MV-4-11 (cell line): ENCODE results near the gene SERPIND1.

Experiments used
- DNase-seq: peaks from one replicate; lab custom pipeline; 2025; lab: John Stamatoyannopoulos, UW

Gene SERPIND1

DNA sequence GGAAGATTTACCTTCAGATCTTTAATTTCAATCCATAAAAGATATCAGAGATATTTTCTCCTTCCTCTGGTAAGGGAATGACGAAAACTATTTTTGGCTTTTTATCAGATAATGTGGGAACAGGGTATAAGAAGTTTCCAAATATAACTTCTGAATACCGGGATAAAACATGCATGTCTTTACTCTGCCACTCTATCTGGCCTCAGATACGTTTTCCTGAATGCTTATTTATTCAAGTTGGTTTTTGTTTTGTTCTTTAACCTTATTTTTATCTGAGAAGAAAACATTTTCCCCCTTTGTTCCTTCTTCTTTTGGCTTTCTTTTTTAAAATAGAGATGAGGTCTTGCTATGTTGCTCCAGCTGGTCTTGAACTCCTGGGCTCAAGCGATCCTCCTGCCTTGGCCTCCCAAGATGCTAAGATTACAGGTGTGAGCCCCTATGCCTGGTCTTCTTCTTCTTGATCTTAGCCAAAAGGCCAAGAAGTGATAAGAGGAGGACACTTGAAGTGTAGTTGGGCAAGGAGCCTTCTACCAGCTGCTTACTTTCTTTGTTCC is 1.5 kb downstream of the SERPIND1 start:
- no peak for DNase-seq

DNA sequence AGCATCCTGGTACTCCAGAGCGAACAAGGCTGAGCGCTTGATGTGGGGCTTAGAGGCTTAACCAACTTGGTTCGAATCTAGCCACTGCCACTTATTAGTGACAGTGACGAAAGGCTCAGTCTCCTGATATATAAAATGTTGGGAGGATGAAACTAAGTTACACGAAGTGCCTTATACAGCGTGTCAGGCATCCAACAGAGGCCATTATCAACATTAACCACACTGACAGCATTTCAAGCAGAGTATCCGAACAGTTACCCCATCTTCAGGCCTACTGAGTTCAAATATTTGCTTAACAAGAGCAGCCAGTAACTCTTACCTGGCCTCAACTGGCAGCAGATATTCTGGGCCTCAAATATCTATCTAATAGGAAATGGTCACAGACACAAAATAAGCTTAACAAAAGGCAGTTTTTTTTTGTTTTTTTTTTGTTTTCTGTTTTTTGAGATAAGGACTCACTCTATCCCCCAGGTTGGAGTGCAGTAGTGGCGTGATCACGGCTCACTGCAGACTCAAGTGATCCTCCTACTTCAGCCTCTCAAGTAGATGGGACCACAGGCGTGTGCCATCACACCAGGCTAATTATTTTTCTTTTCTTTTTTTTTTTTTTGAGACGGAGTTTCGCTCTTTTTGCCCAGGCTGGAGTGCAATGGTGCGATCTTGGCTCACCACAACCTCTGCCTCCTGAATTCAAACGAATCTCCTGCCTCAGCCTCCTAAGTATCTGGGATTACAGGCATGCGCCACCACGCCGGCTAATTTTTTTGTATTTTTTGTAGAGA is 2.9 kb downstream of the SERPIND1 start:
- DNase-seq, result no peak

DNA sequence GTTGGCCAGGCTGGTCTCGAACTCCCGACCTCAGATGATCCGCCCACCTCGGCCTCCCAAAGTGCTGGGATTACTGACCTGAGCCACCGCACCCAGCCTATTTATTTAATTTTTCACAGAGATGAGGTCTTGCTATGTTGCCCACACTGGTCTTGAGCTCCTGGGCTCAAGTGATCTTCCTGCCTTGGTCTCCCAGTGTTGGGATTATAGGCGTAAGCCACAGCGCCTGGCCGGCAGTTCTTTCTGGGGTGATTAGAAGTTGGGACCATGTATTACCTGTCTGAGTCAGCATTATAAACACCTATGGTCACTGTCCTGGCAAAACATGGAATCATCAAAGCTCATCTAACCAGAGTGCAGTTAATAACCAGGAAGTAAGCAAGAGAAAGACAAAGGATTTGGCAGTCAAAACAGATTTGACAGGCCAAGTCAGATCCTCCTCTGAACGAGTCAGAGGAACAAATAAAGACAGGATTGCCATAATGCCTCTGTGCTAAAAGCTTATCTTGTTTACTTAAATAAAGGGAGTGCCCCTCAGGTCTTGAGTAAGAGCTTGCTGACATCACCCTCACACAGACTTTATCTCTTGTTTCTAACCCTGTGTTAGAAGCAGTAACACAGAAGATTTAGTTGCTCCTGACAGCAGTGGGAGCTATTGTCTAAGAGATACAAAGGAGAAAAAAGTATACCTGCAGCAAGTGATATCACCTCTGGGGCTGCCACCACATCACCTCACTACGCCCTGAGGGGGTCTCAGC is 3.7 kb downstream of the SERPIND1 start:
- DNase-seq, result peak; percentile 72

DNA sequence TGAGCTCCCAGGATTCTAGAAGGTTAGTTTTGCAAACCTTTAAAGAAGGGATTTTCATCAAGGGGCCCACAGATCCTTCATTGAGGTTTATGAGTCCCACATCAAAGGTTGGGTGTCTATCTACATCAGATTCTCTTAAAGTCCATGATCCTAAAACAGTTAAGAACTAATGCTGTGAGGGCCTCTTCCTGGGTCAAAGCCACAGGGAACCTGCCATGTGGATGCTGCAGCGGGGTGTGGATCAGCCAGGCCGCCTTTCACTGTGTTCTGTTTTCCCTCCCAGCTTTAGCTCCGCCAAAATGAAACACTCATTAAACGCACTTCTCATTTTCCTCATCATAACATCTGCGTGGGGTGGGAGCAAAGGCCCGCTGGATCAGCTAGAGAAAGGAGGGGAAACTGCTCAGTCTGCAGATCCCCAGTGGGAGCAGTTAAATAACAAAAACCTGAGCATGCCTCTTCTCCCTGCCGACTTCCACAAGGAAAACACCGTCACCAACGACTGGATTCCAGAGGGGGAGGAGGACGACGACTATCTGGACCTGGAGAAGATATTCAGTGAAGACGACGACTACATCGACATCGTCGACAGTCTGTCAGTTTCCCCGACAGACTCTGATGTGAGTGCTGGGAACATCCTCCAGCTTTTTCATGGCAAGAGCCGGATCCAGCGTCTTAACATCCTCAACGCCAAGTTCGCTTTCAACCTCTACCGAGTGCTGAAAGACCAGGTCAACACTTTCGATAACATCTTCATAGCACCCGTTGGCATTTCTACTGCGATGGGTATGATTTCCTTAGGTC is 5.3 kb downstream of the SERPIND1 start:
- DNase-seq, result no peak

DNA sequence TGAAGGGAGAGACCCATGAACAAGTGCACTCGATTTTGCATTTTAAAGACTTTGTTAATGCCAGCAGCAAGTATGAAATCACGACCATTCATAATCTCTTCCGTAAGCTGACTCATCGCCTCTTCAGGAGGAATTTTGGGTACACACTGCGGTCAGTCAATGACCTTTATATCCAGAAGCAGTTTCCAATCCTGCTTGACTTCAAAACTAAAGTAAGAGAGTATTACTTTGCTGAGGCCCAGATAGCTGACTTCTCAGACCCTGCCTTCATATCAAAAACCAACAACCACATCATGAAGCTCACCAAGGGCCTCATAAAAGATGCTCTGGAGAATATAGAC is 5.9 kb downstream of the SERPIND1 start:
- DNase-seq, result no peak

DNA sequence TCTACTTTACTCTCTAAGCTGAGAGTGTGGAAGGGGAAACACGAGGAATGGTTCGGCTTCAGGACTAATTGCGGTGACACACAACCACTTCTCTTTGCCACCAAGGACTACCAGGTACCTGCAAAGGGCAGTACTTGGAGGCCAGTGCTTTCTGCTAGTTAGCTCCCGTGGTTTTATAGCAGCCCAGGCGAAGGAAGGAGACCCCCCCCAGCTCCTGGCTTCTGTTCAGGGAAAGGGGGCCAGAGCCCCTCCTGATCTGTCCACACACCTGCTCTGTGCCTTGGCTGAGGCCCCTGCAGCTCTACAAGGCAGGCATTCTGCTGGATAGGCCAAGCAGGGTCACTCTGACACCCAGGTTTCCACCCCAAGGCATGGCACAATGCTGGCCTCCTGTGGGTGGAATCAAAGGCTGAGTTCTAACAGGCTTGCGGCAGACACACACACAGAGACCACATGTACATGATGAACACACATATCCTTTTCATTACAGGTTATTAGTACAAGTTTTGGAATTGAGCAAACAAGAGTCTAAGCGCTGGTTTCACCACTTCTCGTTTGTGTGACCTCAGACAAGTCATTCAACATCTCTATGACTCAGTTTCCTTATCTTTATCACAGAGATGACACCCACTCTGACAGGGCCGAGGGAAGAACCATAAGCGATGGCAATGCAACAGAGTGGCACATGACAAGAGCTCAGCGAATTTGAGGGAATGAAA is 7.5 kb downstream of the SERPIND1 start:
- DNase-seq, result peak; percentile 51

DNA sequence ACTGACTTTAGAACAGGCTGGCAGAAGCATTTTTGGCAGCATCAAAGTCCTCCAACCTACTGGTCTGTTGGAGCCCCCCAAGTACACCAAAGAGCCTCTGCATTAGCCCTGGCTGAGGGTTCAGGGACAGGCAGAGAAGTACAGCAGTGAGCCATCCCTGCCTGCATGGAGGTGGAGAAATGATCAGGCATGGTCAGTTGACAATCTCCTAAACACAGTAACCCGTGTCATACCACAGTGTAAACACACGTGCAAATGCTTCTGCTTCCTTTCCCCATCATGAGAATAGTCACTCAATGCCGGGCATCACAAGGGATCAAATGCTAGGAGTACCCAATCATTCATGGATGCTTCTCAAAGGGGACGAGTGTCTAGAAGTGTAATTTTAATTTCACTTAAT is 8.2 kb downstream of the SERPIND1 start:
- DNase-seq, result no peak

DNA sequence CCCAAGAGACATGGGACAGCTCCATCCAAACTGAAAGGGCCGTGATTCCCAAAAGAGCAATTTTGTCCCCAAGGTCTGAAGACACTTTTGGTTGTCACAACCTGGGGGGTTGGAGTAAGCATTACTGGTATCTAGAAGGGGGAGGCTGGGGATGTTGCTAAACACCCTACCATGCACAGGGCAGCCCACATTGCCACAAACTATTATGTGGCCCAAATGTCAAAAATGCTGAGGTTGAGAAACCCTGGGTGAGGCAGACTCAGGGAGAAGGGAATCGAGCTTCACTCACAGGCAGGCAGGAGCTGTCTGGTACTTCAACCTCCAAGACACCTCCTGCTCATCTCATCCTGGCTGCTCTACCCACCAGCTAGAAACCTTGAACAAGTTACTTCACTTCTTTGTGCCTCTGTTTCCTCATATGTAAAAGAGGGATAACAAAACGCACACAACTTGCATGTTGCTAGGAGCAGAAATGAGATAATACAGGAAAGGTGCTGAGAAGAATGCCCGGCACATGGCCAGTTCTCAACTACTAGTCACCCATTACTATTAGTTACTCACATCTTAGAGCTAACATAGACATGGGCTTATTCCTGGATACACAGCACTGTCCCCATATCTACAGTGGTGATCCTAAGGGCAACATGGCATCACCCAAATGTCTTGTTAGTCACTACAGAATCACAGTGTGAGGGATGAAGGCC is 8.8 kb downstream of the SERPIND1 start:
- DNase-seq, result no peak

DNA sequence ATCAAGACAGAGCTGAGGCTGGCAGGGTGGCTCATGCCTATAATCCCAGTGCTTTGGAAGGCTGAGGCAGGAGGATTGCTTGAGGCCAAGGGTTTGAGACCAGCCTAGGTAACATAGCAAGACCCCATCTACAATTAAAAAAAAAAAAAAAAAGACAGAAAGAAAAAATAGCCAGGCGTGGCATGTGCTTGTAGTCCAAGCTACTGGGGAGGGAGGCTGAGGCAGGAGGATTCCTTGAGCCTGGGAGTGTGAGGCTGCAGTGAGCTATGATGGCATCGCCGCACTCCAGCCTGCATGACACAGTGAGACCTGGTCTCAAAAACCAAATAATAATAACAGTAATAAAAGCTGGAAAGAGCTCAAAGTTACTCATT is 9.4 kb downstream of the SERPIND1 start:
- no peak for DNase-seq

DNA sequence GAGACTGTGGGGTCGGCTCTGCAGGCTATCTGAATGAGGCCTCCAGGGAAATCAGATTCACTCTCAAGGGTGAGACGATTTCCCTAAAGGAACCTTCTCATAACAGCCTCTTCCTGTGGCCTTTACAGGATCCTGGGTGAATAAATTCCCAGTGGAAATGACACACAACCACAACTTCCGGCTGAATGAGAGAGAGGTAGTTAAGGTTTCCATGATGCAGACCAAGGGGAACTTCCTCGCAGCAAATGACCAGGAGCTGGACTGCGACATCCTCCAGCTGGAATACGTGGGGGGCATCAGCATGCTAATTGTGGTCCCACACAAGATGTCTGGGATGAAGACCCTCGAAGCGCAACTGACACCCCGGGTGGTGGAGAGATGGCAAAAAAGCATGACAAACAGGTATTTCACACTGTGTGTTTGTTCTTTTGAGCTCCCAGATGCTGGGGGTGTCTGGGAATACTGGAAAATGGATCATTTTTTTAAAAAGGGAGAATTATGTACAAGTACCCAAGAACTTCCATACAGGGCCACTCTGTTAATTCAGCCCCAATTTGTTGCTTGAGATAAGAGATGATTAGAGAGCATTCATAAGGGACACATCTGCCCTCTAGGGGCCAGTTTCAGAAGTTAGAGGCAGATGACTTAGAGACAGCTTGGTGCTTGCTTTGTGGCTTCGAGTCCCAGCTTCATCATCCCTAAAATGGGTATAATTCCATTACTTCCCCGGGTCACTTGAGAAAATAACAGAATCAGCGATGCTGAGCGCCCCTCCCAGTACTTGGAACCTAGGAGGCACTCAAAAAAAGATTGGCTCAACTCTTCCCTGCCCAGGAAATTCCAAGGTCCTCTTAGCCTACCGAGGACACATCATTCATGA is 10.2 kb downstream of the SERPIND1 start:
- DNase-seq, result peak; percentile 58

DNA sequence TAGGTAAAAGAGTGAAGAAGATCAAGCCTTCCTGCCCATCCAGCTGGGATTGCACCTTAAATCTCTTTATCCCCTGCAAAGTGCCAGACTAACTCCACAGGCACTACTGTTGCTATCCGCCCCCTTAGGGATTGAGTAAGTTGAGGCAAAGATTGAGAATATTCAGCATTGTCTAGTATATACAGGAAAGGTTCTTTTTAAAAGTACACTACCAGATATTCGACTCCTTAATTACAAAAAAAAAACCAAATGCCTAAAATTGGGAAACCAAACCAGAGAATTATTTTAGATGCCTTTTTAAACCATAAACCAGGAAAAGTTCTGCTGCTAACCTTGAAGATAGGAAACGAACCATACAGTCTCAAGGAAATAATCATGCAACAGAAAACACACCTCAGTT is 11.5 kb downstream of the SERPIND1 start:
- DNase-seq, result no peak

DNA sequence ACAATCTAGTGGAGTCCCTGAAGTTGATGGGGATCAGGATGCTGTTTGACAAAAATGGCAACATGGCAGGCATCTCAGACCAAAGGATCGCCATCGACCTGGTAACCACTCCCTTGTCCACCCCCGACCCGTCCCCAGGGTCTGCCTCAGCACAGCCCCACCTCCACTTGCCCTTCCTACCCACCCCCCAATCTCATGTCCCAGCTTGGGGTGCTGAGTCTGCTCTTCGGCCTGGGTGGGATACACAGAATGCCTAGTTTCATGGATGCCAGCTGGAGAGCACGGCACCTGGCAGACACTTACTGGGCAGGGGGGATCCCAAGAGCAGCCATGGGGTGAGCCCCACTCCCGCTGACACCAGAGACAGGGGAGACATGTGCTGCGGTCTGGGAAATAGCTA is 12.1 kb downstream of the SERPIND1 start:
- no peak for DNase-seq

DNA sequence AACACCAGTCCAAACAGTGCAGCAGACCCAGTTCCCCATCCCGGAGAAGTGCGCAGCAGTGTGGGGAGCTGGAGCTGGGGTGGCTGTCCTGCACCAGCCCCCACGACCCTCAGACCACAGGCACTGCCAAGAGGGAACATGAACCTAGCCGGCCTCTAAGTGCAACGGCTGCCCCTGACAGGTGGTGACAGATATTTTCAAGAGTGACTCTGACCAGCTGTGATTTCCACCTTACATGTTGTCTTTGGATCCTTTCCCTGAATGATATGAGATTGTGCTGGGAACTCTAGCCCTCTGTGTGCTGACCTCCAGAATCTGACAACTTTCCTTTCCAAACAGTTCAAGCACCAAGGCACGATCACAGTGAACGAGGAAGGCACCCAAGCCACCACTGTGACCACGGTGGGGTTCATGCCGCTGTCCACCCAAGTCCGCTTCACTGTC is 12.6 kb downstream of the SERPIND1 start:
- DNase-seq, result no peak

DNA sequence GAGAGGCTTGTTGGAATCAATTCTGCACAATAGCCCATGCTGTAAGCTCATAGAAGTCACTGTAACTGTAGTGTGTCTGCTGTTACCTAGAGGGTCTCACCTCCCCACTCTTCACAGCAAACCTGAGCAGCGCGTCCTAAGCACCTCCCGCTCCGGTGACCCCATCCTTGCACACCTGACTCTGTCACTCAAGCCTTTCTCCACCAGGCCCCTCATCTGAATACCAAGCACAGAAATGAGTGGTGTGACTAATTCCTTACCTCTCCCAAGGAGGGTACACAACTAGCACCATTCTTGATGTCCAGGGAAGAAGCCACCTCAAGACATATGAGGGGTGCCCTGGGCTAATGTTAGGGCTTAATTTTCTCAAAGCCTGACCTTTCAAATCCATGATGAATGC is 13.3 kb downstream of the SERPIND1 start:
- DNase-seq, result no peak

DNA sequence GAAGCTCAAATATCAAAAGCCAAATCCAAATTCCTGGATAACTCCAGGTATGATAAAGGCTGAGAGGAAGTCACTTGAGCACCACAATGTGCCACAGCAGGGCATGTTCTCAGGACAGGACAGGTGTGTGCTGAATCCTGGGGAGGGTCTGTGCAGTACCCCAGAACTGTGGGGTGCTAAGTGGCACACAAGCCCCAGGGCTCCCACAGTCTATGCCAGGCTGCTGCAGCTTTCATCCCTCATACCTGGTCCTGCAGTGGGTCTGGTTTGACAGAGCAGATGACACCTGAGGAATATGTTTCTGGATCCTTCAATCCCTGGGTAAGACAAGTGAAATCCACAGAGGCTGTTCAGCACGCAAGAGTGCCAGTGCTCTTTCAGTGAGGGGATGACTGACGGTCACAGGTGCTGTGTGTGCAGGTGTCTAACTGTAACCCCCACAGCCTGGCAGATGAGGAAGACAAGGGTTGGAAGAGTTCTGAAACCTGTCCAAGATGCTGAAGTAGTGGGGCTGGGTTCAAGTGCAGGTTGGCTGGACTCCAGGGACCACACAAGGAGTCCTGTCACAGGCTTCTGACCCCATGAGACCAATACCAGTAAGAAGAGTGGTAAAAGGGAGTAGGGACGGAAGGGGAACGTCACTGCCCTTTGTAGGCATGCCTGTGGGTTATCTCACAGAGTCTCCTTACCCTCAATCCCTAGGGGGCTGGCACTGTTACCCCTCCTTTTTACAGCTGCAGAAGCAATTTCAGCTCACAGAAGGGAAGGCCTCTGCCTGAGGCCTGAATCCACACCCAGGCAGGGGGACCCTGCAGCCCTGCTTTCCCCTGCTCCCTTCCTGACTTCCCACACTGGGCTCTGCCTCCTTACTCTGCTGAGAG is 14.1 kb downstream of the SERPIND1 start:
- no peak for DNase-seq

DNA sequence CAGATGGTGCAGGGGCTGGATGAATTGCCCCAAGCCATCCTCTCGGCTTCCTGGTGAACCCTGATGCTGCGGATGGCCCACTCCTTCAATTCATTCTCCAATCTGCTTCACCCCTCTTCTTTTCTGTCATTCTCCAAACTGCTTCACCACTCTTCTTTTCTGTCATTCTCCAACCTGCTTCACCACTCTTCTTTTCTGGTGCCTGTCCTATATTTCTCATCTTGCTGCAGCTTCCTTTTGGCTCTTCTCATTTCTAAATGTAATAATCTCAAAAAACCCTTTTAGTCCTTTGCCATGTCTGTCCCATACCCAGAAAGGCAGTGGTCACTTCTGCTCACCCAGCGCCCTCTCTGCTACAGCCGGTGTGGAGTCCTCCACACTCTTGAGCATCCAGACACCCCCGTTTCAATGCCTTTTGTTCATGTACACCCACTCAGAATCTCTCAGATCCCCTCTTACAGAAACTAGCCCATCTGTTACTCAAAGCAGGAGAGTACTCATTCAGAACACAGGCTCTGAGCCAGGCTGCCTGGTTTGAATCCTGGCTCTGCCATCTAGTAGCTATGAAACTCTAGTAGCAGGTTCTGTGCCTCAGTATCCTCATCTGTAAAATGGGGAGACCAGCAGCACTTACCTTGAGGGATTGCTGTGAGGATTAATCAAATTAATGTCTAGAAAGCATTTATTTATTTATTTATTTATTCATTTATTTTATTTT is 14.9 kb downstream of the SERPIND1 start:
- DNase-seq, result no peak

DNA sequence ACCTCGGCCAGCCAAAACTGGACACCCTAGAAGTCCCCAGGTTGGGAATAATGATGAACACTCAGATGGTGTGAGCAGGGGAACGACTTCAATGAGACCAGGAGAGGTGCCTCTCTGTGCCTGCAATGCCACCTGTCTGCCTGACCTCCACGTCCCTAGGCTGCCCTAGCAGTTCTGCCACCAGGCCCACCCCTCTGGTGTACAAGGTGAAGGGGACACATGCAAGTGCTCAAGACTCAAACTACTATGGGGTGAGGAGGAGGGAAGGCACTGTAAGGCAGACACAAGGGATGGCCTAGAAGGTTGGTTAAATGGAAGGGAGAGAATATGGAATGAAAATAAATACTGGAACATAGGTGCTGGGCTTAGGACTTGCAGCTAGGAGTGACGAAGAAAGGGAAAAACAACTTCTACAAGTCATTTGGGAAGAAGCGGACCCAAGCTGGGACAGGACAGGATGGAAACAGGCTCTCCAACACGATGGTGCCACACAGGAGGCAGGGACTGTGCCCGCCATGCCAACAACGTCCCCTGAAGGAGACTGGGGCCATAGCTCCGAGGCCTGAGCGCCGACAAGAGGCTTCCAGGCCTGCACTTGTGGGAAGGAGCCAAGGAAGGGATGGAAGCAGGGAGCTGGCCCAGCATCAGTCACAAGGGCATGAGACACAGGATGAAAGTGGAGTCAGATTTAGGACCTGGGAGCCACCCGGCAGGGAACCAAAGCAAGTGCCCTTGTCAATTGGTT is 18.5 kb downstream of the SERPIND1 start:
- no peak for DNase-seq
